NK-92 treated with Interleukin-12 subunit alpha and Interleukin-12 subunit beta, amount 100 ng/mL, for 24 hours (cell line): Measurements from ENCODE around the gene HRH1.
"Not testable (repeated sequence)": the region's sequence is repeated elsewhere in the genome, so short reads cannot be mapped to it uniquely, and the experiment has no call there.

ENCODE experiments used
- DNase-seq: peaks from one replicate; lab custom pipeline; 2025; lab: John Stamatoyannopoulos, UW

The HRH1 gene

DNA sequence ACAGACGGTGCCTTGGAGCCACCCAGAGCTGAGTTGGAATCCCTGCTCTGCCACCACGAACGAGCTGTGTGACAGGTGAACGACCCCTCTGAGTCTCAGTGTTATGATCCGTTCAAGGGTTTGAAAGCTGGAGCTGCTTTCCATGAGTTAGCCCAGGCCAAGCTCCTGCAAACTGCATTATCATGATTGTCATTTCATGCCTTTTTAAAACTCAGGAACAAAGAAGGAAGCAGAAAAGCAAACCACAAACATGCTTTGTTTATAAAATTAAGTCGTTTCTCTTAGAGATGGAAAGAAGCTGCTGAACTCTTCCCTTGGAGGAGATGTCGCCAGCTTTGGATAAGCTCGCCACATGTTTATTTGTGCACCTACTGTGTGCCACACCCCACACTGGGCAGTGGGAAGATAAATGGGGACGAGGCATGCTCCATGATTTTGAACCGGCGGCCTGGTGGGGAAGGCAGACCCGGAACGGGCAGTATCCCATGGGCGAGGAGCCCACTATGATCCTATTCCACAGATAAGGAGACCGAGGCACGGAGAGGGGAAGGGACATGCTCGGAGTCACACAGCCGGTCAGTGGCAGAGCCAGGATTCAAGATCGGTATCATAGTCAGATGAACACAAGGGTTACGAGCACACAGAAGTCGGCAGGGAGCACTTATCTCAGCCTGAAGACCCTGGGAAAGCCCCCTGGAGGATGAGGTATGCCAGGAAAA, 15.9 kb downstream of the HRH1 start:
- DNase-seq = no peak

DNA sequence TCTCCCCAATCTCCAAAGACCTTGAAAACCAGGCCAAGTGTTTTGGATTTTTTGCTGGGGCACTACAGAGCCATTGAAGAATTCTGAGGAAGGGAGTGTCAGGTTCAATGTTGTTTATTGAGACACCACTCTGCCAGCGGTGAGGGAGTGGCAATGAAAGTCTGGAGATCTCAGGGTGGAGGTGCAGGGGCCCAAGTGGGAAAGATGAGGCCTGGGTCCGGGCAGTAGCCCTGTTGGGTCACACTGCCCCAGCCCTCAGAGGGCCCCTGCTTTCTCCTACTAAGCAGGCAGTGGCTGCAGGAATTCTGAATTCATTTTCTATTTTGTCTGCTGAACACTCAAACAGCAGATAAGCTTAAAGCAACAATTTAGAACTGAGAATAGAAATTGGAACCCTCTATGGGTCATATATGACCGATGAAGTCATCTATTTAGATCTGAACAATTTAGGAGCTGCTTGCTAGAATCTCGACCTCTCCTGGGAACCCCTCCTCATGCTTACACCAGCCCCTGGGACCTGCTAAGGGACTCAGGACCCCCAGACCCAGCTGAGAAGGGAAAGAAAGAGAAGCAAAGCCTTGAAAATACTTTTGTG, 17.9 kb downstream of the HRH1 start:
- DNase-seq = no peak

DNA sequence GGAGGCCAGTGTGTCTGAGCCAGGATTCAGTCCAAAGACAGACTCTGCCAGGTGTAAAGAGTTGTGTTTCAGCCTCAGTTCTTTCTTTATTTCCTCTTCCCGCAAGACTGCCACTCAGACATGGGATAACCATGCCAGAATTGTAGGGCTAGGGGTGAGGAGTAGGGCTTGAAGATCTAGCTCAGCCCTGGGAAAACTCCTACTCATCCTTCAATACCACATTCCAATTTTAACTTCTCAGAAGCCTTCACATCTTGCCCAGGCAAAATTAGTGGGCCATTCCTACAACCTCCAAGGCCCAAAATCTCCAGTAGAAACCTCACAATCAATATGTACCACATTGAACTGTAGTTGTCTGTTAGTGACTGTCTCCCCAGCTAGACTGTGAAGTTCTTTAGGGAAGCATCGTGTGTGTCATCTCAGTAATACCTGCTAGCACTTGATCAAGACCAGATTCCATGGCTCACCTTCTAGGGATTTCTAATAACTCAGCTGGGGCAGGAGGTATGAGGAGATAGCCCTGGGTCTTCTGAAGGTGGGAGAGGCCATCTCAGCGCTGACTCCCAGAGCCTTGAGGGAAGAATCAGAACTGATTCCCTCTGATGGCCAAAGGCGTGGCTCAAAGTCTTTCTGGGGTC, 19.7 kb downstream of the HRH1 start:
- DNase-seq = no peak

DNA sequence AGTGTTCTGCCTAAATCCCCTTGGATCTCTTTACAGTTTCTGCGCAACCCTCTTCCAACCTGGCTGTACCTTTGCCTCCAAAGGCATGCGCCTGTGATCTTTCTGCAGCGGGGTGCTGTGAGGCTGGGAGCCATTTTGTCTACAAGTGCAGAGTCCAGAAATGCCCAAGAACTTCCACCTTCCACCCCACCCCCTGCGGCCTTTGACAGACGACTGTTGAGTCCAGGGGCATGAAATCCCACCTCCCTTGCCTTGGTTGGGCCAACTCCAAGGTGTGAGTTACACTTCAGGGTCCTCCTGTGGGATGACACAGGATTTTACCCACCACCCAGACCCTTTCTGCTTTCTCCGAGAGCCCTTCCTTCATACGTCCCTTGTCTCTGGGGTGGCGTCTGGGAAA, 24.1 kb downstream of the HRH1 start:
- DNase-seq = no peak

DNA sequence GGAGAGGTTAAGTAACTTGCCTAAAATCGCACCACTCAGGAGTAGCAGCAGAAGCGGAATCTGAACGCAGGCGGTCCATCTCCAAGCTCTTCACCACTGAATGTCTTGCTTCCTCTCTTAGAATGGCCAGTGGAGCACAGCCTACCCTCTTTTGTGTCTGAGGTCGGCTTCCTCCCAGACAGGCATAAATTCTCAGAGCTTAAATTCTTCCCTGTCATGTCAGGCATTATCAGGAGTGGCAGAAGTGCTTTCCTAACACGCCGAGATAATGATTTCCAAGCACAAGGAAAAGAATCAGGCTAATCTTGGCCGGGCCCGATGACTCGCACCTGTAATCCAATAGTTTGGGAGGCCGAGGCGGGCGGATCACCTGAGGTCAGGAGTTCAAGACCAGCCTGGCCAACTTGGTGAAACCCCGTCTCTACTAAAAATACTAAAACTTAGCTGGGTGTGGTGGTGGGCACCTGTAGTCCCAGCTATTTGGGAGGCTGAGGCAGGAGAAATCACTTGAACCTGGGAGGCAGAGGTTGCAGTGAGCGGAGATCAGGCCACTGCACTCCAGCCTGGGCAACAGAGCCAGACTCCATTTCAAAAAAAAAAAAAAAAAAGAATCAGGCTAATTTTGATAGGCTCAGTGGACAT, 30.2 kb downstream of the HRH1 start:
- not testable (repeated sequence) for DNase-seq

DNA sequence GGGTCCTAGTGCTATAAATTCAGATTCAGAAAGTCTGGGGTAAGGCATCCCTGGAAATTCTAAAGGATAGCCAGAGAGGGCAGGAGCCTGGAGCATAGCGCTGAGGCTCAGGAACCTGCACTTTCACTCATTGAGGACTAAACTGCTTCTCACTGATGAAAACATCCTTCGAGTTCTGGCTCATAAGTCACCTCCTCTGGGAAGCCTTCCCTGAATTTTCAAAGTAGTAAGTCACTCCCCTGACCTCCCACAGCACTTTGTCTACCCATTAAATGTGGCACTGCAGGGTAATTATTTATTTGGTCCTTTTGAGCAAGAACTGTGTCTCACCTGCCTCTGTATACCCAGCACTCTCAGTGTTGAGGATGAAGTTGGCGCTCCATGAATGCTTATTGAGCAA, 30.9 kb downstream of the HRH1 start:
- no peak for DNase-seq

DNA sequence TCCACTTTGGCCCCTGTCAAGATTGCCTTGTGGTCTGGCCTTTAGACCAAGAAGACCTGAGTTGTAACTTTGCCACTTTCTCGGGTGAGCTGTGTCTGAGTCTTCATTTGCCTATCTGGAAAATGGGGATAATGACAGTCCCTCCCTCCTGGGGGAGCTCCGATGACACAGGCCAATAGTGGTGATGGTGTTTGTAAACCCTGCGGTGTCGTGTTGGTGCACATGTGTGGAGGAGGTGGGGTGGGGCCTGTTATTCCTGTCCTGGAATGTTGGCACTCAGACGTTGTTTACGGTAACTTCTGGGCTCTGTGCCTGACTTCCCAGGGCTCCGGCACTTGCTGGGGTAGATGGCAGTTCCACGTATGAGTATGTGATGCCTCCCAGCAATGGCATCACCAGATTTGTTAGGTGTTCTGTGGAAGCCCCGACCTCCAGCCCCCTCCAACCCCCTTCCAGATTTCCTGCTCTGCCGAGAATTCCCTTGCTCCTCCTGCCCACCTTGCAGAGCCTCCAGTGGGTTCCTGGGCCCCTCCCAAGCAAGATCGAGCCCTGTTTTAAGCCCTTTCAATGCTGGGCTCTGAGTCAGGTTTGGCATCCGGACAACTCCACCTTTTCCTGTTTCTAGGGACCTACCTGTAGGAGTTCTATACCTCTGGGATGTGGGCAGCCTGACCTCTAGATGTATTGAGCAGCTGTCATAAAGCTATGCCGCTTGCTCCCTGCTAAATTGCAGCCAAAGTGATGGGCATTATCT, 31.4 kb downstream of the HRH1 start:
- no peak for DNase-seq

DNA sequence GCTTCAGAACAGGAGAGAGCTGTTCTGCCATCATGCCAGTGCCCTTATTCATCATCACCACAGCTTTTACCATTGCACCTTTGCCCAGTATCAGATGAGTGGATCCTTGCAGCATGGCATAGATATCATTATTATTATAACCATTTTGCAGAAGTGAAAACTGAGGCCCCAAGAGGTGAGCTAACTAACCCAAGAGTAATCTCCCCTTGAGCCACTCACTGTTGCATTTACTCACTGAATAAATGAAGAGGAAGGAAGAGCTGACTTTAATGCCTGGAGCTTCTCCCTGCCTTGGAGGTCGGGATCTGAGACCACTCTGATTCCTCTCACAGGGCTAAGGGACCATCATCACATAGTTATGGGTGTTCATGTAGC, 32.0 kb downstream of the HRH1 start:
- DNase-seq = no peak

DNA sequence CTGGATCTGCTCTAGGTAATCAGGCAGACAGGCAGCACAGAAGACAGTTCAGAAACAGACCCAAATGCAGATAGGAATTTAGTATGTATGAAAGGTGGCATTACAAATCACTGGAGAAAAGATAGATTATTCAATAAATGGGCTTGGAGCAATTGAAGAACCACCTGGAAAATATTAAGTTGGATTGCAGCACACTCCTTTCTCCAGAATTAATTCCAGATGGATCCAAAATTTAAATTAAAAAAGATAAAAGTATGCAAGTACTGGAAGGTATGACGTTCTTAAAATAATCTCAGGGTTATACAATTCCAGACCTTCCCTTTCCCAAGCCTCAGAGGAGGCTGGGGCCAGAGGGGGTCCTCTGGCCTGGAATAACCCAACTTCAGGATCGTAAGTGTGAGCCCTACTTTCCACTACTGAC, 32.5 kb downstream of the HRH1 start:
- DNase-seq = no peak

DNA sequence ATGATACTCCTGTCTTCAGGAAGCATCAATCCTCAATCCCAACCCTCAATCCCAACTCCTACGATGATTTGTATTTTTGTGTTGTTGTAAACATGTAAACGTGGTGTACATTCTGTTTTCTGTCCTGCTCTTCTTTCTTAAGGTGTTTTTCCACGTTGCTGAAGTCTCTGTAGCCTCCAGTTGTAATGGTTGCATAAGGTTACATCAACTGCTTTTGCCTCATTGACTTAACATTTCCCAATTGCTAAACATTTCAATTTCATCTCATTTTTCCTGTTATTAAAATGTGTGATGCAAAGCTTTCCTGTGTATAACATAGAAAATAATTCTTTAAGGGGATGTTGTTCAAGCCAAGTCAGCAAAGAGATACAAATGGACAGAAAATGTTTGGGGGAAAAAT, 33.4 kb downstream of the HRH1 start:
- no peak for DNase-seq

DNA sequence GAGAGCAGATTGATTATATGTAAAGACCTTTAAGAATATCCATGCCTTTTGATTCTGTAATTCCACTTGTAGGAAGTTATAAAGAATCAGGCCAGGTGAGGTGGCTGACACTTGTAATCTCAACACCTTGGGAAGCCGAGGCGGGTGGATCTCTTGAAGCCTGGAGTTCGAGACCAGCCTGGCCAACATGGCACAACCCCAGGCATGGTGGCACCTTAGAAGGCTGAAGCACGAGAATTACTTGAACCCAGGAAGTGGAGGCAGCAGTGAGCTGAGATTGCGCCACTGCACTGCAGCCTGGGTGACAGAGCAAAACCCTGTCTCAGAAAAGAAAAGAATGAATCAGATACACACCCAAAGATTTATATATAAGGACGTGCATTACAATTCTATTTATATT, 33.9 kb downstream of the HRH1 start:
- no peak for DNase-seq

DNA sequence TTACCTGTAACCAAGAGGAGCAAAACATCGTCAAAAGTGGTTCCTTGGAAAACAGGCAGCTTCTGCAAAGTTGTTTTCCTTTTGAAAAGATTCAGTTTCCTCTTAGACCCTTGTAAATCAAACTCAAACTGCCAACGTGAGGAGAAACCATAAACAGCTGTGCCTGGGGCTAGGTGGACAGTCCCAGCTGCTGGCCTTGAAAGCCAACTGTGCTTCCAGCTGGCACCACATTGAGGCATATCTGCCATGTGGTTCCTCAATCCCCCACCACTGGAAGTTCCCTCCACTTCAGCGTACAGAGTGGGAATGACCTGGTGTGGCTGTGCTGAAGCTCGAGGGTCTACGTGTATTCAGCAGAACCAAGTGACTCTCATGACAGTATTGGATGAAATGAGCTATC, 40.9 kb downstream of the HRH1 start:
- DNase-seq = no peak

DNA sequence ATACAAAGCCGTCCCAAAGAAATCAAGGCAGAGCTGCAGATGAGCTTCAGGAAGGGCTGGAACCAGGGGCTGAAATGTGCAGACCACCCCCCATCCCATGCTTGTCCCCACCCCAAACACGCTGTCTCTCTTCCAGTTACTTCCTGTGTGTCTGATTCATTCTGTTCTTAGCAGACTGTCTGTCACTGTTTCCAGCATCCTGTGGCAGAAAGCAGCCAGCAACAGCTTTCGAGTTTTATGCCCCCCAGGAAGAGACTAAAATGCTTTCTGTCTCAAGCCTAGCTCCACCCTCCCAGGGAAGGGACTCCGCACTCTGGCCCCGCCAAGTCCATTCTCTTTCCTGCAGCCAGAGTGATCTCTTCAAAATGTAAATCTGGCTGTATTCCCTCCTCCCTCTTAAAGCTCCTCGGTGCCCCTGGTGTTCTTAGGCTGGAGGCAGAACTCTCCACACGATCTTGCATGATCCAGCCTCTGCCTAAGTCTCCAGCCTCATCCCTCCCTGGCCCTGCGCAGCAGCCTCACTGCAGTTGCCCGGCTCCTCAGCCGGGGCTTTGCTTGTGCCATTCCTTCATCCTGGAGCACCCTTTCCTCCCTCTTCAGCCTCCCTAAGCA, 41.5 kb downstream of the HRH1 start:
- no peak for DNase-seq

DNA sequence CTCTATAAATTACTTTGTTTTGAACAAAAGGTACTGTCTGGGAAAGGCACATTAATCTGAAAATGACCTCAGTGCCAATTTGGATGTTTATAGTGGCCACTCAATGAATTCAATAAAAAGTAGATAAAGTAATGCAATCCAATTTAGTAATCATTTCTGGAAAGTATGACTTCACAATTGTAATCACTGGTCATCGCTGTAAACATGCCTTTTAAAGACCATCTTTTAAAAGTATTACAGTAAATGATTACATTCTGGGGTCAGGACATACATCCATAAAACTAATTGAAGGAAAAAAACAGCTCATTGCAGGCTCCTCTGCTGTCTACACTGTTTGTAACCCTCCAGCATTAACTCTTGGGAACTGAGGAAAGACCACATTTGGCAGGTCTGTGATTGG, 43.2 kb downstream of the HRH1 start:
- no peak for DNase-seq

DNA sequence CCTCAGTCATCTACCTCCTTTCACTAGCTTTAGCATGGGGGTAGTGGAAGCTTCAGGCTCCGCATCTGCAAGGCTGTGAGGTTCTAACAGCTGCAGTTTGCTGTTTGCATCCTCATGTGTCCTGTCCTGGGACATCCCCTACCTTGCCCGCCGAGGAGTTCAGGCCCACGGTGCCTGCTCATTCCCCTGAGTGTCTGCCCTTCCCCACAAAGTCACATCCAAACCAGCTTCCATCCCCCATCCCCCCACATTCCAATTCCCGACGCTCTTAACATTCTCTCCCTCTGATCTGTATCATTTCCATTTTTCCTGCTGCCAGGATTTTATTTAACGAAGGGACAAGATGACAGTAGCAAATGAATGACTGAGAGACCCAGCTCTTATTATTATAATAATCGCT, 43.8 kb downstream of the HRH1 start:
- DNase-seq = no peak

DNA sequence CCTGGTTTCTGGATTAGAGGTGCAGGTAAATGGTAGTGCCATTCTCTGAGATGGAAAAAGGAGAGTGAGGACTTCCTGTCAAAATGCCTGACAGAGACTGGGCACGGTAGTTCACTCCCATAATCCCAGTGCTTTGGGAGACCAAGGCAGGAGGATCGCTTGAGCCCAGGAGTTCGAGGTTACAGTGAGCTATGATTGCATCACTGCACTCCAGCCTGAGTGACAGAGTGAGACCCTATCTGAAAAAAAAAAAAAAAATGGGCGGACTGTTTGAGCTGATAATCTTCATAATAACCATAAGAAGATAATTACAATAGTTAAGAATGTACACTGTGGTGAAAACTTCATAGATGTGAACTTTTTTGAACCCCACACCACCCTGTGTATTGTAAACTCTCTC, 44.2 kb downstream of the HRH1 start:
- no peak for DNase-seq

DNA sequence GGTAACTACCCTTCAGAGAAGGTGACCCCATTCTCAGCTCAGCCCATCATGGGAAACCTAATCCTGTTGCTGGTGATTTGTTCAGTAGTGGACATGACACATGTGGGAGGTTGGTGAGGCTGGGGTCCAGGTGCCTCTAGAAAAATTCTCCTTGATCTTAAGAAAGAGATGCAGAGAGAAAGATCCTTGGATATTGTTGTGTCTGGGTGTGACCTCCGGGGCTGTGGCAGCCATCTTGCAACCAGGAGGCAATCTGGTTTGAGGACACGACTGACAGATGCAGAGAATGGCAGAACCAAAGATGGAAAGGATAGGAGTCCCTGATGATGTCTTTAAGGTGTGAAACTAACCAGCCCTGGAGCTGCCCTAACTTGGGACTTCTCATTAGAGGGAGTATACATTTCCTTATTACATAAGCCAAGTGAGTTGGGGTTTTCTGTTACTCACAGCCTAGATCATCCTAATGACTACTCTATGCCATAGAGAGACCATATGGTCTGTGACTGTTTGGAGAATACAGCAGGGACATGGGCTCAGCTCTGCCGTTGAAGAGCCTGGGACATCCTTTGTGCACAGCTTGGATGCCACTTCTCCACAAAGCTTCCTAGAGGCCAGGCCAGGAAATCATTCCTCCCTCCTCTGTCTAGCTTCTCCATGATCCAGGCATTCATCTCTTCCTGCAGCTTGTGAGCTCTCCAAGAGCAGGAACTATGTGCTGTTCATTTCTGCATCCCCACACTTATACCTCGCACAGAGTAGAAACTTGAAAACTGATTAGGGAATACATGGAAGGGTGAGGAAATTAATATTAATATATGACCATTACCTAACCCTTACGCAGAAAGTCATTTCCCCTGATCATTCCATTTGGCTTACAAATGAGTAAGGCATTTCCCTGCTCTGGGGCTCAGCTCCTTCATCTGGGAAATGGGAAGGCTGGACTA, 45.9 kb downstream of the HRH1 start:
- DNase-seq = no peak

DNA sequence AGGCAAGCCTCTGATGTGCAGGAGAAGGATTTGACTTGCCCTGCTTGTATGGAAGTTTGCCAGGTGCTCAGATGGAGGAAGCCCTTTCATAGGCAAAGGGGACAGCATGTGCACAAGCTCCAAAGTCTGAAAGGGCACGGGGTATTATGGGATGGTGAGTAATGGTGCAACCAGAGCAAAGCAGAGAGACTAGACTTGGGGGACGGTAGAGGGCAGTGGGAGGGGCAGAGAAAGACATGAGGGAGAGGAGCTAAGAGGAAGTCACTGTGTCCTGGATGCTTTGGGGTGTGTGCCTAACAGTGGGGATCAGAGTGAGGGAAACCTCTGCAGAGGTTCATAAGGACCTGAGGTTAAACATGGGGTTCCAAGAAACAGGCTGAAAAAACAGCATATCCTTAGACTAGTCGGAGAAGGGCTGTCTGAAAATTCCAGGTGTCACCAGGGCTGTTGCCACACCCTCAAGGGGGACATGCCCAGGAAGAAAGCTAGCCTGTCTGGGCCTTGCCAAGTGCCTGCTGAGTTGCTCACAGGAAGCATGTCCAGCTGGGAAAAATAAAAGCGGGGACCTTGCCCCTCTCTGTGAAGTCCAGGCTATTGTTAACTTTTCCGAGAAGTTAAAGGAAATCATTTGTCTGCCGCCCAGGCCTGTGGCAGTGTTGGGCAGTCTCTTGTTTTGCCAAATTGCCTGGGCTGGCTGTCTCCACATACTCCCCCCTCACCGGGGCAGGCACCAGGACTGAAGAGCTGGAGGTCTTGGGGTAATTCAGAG, 47.1 kb downstream of the HRH1 start:
- DNase-seq = no peak

DNA sequence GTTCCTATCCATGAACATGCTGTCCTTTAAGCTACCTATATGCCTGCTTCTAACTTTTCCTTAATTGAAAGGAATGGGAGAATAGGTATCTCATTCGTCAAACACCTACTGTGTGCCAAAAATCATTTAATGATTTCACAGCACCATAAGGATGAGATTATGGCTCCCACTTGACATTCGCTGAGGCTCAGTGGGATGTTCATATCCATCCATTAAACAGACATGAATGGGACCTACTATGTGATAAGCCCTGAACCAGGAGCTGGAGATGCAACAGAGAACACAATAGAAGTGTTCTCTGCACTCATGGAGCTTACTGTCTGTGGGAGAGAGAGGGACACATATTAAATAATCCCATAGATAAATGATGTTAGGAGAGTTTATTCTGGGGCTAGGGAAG, 49.7 kb downstream of the HRH1 start:
- no peak for DNase-seq

DNA sequence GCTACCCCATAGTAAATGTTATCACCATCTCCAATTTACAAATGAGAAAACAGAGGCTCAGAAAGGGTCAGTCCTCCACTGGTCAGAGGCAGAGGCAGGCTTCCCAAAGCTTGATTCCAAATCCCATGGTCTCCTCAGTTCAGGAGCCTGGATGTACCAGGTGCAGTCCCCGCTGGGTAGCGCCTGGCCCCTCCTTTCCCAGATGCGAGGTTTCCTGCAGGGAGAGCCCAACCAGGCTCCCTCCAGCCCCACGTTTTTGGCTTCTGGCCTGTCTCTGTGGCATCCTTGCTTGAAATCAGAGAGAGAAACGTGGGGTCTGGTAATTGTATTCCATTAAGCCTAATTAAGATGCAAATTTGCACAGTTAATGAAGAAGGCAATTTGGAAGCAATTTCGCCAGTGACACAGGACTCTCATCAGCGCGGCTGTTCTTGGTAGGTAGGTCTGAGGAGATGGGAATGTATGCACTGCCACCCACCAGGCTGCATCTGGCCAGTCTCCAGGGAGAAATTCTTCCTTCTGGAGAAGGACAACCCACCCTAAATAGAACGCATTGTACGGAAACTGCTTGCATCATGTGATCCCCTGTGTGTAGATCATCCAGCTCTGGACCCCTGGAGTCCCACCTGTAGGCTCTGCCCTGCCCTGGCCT, 50.5 kb downstream of the HRH1 start:
- no peak for DNase-seq
